ENCODE results near the gene PRKCE.

The PRKCE gene

DNA sequence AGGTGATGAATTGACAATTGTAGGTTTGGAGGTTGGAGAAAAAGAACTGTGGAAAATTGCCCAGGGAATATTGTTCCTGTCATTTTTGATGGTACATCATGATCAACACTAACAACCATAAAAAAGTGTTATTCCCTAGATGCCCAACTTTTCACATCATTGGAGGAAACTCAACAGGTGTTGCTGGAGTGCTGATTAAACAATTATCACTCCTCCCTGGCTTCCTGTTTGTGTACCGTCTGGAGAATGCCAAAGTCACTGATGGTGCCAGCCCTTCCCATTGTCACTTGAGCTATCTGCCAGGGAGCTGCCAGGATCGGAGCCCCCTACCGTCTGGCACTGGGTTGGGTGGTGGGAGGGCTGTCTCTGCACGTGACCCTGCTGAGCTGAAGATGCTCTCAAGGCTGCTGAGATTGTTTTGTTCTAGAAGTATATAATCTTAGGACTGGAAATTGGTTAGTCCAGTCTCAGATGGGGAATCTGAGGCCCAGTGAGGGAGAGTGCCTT lies 156.9 kb downstream of the PRKCE start:
- TF ChIP-seq, protein P1, sequence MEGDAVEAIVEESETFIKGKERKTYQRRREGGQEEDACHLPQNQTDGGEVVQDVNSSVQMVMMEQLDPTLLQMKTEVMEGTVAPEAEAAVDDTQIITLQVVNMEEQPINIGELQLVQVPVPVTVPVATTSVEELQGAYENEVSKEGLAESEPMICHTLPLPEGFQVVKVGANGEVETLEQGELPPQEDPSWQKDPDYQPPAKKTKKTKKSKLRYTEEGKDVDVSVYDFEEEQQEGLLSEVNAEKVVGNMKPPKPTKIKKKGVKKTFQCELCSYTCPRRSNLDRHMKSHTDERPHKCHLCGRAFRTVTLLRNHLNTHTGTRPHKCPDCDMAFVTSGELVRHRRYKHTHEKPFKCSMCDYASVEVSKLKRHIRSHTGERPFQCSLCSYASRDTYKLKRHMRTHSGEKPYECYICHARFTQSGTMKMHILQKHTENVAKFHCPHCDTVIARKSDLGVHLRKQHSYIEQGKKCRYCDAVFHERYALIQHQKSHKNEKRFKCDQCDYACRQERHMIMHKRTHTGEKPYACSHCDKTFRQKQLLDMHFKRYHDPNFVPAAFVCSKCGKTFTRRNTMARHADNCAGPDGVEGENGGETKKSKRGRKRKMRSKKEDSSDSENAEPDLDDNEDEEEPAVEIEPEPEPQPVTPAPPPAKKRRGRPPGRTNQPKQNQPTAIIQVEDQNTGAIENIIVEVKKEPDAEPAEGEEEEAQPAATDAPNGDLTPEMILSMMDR (IDR thresholded peaks at IDR 0.05; ENCODE audit: low read depth, low read length), result no peak
- no peaks in the 10 kb centered on the region for H3K27me3 ChIP-seq
- no peak overlapping the region for H3K4me3 ChIP-seq (ENCODE audit: low read depth, low read length)
- peaks cover 20% of the 10 kb centered on the region for H3K4me1 ChIP-seq
- H3K36me3 ChIP-seq, result no peaks in the 10 kb centered on the region
- DNase-seq, result no peak
- no peaks in the 10 kb centered on the region for H3K9me3 ChIP-seq

DNA sequence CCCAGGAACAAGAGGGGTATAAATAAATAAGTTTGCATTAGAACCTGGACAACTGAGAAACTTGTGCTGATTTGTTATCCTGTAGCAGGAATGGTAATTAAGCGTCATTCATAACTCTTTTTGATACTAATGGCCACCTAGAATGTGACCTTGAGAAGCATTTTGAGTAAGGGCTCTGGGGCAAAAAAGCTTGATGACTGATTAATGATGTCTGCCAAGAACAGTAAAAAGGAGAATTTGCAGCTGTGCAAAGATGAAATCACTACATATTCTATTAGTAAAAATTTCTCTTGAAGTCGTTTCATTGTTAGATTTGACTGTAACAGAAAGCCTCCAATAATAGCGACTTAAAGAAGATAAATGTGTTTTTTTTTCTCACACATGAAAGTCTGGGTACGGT lies 157.7 kb downstream of the PRKCE start:
- Histone ChIP-seq H3K27me3 (no peaks in the 10 kb centered on the region), H3K36me3 (no peaks in the 10 kb centered on the region), H3K9me3 (no peaks in the 10 kb centered on the region), H3K4me3 (ENCODE audit: low read depth, low read length) (no peak overlapping the region), H3K4me1 (peaks cover 26% of the 10 kb centered on the region)
- TF ChIP-seq, protein P1 (IDR thresholded peaks at IDR 0.05; ENCODE audit: low read depth, low read length), result no peak
- no peak for DNase-seq

- DNase-seq, result no peak
- Histone ChIP-seq H3K9me3 (no peaks in the 10 kb centered on the region), H3K36me3 (no peaks in the 10 kb centered on the region), H3K4me1 (peaks cover 44% of the 10 kb centered on the region), H3K4me3 (ENCODE audit: low read depth, low read length) (peak overlapping the region; percentile 23; the same call in 1 of the 2 replicates), H3K27me3 (no peaks in the 10 kb centered on the region)
- TF ChIP-seq, protein P1 (IDR thresholded peaks at IDR 0.05; ENCODE audit: low read depth, low read length), result no peak
Observed at GRCh38 chr2:45812011-45812500, 160.6 kb downstream of the PRKCE start.

GRCh38 chr2:45813003-45813941 lies 161.8 kb downstream of the PRKCE start:
- TF ChIP-seq, protein P1 (IDR thresholded peaks at IDR 0.05; ENCODE audit: low read depth, low read length), result no peak
- peak overlapping the region; percentile 7 for H3K4me3 ChIP-seq (ENCODE audit: low read depth, low read length)
- DNase-seq, result peak; percentile 87

DNA sequence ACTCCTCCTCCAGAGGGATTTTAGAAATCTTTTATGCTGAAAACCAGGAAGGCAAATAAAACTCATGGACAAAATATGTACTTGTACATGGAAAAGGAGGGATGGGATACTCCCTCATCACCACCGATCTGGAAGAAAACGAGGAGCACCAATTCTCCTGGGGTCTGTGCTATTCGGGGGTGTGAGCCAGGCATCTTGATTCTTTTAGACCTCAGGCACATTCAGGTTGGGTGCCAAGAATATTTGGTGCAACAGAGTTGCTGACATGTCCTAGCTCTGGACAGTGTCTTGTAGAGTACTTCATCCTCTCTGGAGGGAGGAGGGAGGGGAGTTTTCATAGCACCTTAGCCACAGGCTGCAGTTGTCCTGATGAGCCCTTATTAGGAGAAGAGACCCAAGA lies 163.0 kb downstream of the PRKCE start:
- TF ChIP-seq, protein P1 (IDR thresholded peaks at IDR 0.05; ENCODE audit: low read depth, low read length), result no peak
- peak; percentile 26 for DNase-seq
- H3K4me1 ChIP-seq, result peaks cover 56% of the 10 kb centered on the region
- H3K36me3 ChIP-seq, result no peaks in the 10 kb centered on the region
- no peak overlapping the region for H3K4me3 ChIP-seq (ENCODE audit: low read depth, low read length)
- H3K27me3 ChIP-seq, result no peaks in the 10 kb centered on the region
- H3K9me3 ChIP-seq, result no peaks in the 10 kb centered on the region

More at GRCh38 chr2:45813003-45813941, 161.8 kb downstream of the PRKCE start:
- Histone ChIP-seq H3K9me3 (no peaks in the 10 kb centered on the region), H3K4me1 (peaks cover 51% of the 10 kb centered on the region), H3K36me3 (no peaks in the 10 kb centered on the region), H3K27me3 (no peaks in the 10 kb centered on the region)

Measured in BE2C (cell line).